K562 (cell line): ENCODE data around the gene ANKMY1.

Experiments
- CBFB ChIP-seq: sonication (generic); formaldehyde crosslinking; IDR thresholded peaks from 2 replicates; pipeline ENCODE4 v1.4.0; 2020; ENCODE audit warnings: mild to moderate bottlenecking, missing genetic modification reagents
- KDM1A ChIP-seq, 2 experiments: fragments of 450-650 bp; IDR thresholded peaks; 2 replicates each; pipeline ENCODE4 v1.6.1; 2016; ENCODE audit warnings: mild to moderate bottlenecking in 2 of 2
- NBN ChIP-seq: fragments of 450-650 bp; IDR thresholded peaks from 2 replicates; pipeline ENCODE4 v1.6.1; 2016; ENCODE audit warnings: low read depth, mild to moderate bottlenecking
- TAF1 ChIP-seq: IDR thresholded peaks from 2 replicates; pipeline ENCODE4 v1.6.1; 2011; ENCODE audit warnings: mild to moderate bottlenecking, low read length, moderate library complexity; ENCODE audit not compliant: insufficient read depth, control insufficient read depth, severe bottlenecking; ENCODE audit errors: extremely low read depth
- ZNF408 ChIP-seq: fragments of 250-450 bp; sonication (Bioruptor Pico); IDR thresholded peaks from 2 replicates; pipeline ENCODE4 v1.4.0; 2020; ENCODE audit warnings: low read depth, mild to moderate bottlenecking, moderate library complexity
- TF ChIP-seq, protein P1 (sequence below): fragments of 450-650 bp; formaldehyde crosslinking; IDR thresholded peaks from 2 replicates; pipeline ENCODE4 v1.4.0; 2020; ENCODE audit warnings: mild to moderate bottlenecking, mixed read lengths
- TF ChIP-seq, protein P2 (sequence below): sonication (generic); formaldehyde crosslinking; IDR thresholded peaks from 2 replicates; pipeline ENCODE4 v1.9.0; 2022; ENCODE audit warnings: mild to moderate bottlenecking, missing genetic modification reagents
- TF ChIP-seq, protein P3 (sequence below), 3 experiments: IDR thresholded peaks in 2 of 3; conservative IDR thresholded peaks in 1 of 3; 2 replicates each; pipeline ENCODE4 v1.5.1; 2011 to 2012; ENCODE audit warnings: low read length in 3 of 3, mild to moderate bottlenecking in 3 of 3, control low read depth in 2 of 3, improper control_type of control experiment in 1 of 3, inconsistent platforms in 1 of 3, low read depth in 1 of 3, mixed read lengths in 1 of 3, moderate library complexity in 1 of 3; ENCODE audit not compliant: insufficient read depth in 2 of 3
- TF ChIP-seq, protein P4 (sequence below): sonication (generic); formaldehyde crosslinking; IDR thresholded peaks from 2 replicates; pipeline ENCODE4 v1.8.1; 2023; ENCODE audit warnings: mild to moderate bottlenecking, missing genetic modification reagents

DNA sequence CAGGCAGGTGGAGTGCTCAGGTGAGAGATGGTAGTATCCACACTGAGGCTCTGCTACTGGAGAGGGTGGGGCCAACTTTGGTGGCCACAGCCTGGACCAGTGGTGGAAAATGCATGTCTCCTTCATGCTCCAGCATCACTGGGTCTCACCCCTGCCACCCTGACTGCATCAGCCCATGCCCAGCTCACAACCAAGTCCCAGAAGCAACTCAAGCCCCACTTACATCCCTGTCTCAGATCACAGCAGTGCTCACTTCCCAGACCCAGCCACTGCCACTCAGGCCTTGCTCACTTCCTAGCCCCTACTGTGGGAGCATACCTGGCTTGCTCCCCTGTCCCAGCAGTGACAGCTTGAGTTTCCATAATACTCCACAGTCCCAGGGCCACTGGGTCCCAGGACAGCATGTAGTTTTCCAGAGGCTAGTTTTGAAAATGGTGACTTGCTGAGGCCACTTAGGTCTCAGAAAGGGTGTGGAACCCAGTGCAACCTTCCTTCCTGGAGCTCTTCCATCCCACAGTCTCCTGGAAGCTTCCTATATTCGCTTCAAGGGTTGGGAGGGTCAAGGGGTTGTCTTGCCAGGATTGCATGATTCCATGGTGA, 63.5 kb downstream of the ANKMY1 start:
- TF ChIP-seq, protein P1, sequence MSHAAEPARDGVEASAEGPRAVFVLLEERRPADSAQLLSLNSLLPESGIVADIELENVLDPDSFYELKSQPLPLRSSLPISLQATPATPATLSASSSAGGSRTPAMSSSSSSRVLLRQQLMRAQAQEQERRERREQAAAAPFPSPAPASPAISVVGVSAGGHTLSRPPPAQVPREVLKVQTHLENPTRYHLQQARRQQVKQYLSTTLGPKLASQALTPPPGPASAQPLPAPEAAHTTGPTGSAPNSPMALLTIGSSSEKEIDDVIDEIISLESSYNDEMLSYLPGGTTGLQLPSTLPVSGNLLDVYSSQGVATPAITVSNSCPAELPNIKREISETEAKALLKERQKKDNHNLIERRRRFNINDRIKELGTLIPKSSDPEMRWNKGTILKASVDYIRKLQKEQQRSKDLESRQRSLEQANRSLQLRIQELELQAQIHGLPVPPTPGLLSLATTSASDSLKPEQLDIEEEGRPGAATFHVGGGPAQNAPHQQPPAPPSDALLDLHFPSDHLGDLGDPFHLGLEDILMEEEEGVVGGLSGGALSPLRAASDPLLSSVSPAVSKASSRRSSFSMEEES, result no peak
- TF ChIP-seq, protein P2, sequence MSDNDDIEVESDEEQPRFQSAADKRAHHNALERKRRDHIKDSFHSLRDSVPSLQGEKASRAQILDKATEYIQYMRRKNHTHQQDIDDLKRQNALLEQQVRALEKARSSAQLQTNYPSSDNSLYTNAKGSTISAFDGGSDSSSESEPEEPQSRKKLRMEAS (CRISPR knock-in tag), result no peak
- TF ChIP-seq NBN, result no peak
- TF ChIP-seq ZNF408 (CRISPR knock-in tag), result no peak
- TF ChIP-seq, protein P3, sequence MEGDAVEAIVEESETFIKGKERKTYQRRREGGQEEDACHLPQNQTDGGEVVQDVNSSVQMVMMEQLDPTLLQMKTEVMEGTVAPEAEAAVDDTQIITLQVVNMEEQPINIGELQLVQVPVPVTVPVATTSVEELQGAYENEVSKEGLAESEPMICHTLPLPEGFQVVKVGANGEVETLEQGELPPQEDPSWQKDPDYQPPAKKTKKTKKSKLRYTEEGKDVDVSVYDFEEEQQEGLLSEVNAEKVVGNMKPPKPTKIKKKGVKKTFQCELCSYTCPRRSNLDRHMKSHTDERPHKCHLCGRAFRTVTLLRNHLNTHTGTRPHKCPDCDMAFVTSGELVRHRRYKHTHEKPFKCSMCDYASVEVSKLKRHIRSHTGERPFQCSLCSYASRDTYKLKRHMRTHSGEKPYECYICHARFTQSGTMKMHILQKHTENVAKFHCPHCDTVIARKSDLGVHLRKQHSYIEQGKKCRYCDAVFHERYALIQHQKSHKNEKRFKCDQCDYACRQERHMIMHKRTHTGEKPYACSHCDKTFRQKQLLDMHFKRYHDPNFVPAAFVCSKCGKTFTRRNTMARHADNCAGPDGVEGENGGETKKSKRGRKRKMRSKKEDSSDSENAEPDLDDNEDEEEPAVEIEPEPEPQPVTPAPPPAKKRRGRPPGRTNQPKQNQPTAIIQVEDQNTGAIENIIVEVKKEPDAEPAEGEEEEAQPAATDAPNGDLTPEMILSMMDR (IDR thresholded peaks at IDR 0.05 in 2 of 3, conservative IDR thresholded peaks at IDR 0.05 in 1 of 3; ENCODE audit: insufficient read depth in 2 of 3, low read depth in 1 of 3, low read length in 3 of 3), result no peak
- no peak for TF ChIP-seq CBFB (CRISPR knock-in tag)
- TF ChIP-seq, protein P4, sequence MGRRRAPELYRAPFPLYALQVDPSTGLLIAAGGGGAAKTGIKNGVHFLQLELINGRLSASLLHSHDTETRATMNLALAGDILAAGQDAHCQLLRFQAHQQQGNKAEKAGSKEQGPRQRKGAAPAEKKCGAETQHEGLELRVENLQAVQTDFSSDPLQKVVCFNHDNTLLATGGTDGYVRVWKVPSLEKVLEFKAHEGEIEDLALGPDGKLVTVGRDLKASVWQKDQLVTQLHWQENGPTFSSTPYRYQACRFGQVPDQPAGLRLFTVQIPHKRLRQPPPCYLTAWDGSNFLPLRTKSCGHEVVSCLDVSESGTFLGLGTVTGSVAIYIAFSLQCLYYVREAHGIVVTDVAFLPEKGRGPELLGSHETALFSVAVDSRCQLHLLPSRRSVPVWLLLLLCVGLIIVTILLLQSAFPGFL (CRISPR knock-in tag), result no peak
- no peak for TF ChIP-seq TAF1
- TF ChIP-seq KDM1A (IDR thresholded peaks at IDR 0.05), result no peak
